ENCODE results near the gene SEPTIN8. TPM values are rescaled to one million over a fixed set of nuclear protein-coding genes. Genes with fewer than 3 reads are reported as not detected.

SEPTIN8 gene
- polyA plus RNA-seq, 1 of the 3 experiments (the other 2 are of a cell fraction): 54.9 TPM

DNA sequence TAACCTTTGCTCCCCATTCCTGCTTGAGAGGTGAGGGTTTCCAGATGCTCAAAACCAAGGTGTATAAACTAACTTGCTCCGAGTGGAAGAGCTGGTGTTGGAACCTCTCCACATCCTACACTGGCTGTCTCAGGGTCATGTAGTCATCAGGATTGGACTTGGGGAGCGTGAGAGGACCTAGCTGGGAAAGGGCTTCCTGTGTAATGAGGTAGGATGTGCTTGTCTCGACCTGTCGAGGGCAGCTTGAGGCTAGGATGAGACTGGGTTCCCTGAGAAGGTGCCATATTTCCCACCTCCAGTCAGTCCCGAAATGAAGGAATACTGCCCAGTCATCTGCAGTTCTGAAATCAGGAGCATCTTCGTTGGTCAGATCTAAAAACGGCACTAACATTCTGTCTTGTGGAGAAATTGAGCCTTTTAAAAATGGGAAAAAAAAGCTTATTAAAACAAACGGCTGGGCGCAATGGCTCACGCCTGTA lies 28.5 kb downstream of the SEPTIN8 start:
- CTCF ChIA-PET: interaction anchor here (3.3 kb wide), 1 partner anchor 71 kb away, joined by 21 read pairs; no protein-coding TSS in a partner anchor
- POLR2A ChIA-PET: no interaction called here
- Histone ChIP-seq H3K4me2 (no peak overlapping the region), H2AFZ (ENCODE audit: low read depth) (no peak overlapping the region), H3K4me3 (ENCODE audit: low read depth in 2 of 2, low read length in 1 of 2) (no peak overlapping the region), H4K20me1 (ENCODE audit: insufficient read depth) (no peaks in the 10 kb centered on the region), H3K27me3 (ENCODE audit: insufficient read depth) (no peaks in the 10 kb centered on the region), H3K9me3 (no peaks in the 10 kb centered on the region), H3K27ac (ENCODE audit: low read depth in 2 of 2, low read length in 1 of 2) (no peak overlapping the region), H3K9ac (no peak overlapping the region), H3K79me2 (ENCODE audit: insufficient read depth) (no peaks in the 10 kb centered on the region), H3K9me2 (no peaks in the 10 kb centered on the region), H3F3A (replicated peaks; ENCODE audit: insufficient read depth) (no peaks in the 10 kb centered on the region), H3K4me1 (ENCODE audit: control insufficient read depth in 1 of 2, insufficient read depth in 2 of 2, low read depth in 1 of 2, low read length in 1 of 2) (no peaks in the 10 kb centered on the region; a peak in 1 of 4 replicates), H3K36me3 (replicated peaks in 1 of 2; ENCODE audit: control insufficient read depth in 1 of 2, insufficient read depth in 2 of 2, low read length in 1 of 2) (no peaks in the 10 kb centered on the region)
- WGBS (ENCODE audit: low lambda C conversion rate): 94% methylated on average over 10 of the region's 10 CpGs
- TF ChIP-seq, protein P1, sequence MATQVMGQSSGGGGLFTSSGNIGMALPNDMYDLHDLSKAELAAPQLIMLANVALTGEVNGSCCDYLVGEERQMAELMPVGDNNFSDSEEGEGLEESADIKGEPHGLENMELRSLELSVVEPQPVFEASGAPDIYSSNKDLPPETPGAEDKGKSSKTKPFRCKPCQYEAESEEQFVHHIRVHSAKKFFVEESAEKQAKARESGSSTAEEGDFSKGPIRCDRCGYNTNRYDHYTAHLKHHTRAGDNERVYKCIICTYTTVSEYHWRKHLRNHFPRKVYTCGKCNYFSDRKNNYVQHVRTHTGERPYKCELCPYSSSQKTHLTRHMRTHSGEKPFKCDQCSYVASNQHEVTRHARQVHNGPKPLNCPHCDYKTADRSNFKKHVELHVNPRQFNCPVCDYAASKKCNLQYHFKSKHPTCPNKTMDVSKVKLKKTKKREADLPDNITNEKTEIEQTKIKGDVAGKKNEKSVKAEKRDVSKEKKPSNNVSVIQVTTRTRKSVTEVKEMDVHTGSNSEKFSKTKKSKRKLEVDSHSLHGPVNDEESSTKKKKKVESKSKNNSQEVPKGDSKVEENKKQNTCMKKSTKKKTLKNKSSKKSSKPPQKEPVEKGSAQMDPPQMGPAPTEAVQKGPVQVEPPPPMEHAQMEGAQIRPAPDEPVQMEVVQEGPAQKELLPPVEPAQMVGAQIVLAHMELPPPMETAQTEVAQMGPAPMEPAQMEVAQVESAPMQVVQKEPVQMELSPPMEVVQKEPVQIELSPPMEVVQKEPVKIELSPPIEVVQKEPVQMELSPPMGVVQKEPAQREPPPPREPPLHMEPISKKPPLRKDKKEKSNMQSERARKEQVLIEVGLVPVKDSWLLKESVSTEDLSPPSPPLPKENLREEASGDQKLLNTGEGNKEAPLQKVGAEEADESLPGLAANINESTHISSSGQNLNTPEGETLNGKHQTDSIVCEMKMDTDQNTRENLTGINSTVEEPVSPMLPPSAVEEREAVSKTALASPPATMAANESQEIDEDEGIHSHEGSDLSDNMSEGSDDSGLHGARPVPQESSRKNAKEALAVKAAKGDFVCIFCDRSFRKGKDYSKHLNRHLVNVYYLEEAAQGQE (IDR thresholded peaks at IDR 0.05; ENCODE audit: low read depth, low read length): no peak
- TF ChIP-seq MEF2A (IDR thresholded peaks at IDR 0.05; ENCODE audit: borderline replicate concordance, low read depth) (no peak), ELF1 (IDR thresholded peaks at IDR 0.05) (no peak), FOXM1 (IDR thresholded peaks at IDR 0.05; ENCODE audit: low read depth) (no peak), RXRA (IDR thresholded peaks at IDR 0.05; ENCODE audit: borderline replicate concordance, low read depth) (no peak), JUND (IDR thresholded peaks at IDR 0.05) (no peak), GATA2 (CRISPR knock-in tag; IDR thresholded peaks at IDR 0.05) (no peak), POLR2AphosphoS5 (IDR thresholded peaks at IDR 0.05; ENCODE audit: low read depth, low read length) (no peak), SIN3A (IDR thresholded peaks at IDR 0.05; ENCODE audit: borderline replicate concordance, low read depth, low read length) (no peak)
- TF ChIP-seq, protein P2, sequence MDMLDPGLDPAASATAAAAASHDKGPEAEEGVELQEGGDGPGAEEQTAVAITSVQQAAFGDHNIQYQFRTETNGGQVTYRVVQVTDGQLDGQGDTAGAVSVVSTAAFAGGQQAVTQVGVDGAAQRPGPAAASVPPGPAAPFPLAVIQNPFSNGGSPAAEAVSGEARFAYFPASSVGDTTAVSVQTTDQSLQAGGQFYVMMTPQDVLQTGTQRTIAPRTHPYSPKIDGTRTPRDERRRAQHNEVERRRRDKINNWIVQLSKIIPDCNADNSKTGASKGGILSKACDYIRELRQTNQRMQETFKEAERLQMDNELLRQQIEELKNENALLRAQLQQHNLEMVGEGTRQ (IDR thresholded peaks at IDR 0.05; ENCODE audit: borderline replicate concordance, low read depth, low read length): no peak
- TF ChIP-seq, protein P3, sequence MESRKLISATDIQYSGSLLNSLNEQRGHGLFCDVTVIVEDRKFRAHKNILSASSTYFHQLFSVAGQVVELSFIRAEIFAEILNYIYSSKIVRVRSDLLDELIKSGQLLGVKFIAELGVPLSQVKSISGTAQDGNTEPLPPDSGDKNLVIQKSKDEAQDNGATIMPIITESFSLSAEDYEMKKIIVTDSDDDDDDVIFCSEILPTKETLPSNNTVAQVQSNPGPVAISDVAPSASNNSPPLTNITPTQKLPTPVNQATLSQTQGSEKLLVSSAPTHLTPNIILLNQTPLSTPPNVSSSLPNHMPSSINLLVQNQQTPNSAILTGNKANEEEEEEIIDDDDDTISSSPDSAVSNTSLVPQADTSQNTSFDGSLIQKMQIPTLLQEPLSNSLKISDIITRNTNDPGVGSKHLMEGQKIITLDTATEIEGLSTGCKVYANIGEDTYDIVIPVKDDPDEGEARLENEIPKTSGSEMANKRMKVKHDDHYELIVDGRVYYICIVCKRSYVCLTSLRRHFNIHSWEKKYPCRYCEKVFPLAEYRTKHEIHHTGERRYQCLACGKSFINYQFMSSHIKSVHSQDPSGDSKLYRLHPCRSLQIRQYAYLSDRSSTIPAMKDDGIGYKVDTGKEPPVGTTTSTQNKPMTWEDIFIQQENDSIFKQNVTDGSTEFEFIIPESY (IDR thresholded peaks at IDR 0.05; ENCODE audit: borderline replicate concordance, low read depth): no peak
- DNase-seq: peak; percentile 4
